GM19455 (cell line): ENCODE results near the gene NR3C2.

Experiments
- ATAC-seq: cut with Tn5 transposase; IDR thresholded peaks from one replicate; pipeline ENCODE4 v1.9.1; 2021; ENCODE audit not compliant: unreplicated experiment

The NR3C2 gene

GRCh38 chr4:148435654-148436406 lies 6.4 kb downstream of the NR3C2 start:
- no peak for ATAC-seq

- ATAC-seq, result no peak
These were observed 8.0 kb downstream of the NR3C2 start for GRCh38 chr4:148434075-148434773.

- no peak for ATAC-seq
These were observed 10.8 kb downstream of the NR3C2 start for GRCh38 chr4:148431401-148431800.

GRCh38 chr4:148430854-148431253 lies 11.4 kb downstream of the NR3C2 start:
- ATAC-seq, result no peak

- no peak for ATAC-seq
These were observed 13.0 kb downstream of the NR3C2 start for GRCh38 chr4:148429206-148429605.

GRCh38 chr4:148426643-148427042 lies 15.6 kb downstream of the NR3C2 start:
- ATAC-seq, result no peak

- ATAC-seq, result no peak
These were observed 16.7 kb downstream of the NR3C2 start for GRCh38 chr4:148425327-148426110.

GRCh38 chr4:148420397-148420796 lies 21.8 kb downstream of the NR3C2 start:
- ATAC-seq, result no peak

- ATAC-seq, result no peak
These were observed 26.7 kb downstream of the NR3C2 start for GRCh38 chr4:148415500-148415899.

GRCh38 chr4:148412460-148412994 lies 29.7 kb downstream of the NR3C2 start:
- ATAC-seq, result no peak

- no peak for ATAC-seq
These were observed 36.9 kb downstream of the NR3C2 start for GRCh38 chr4:148405161-148405893.

GRCh38 chr4:148398988-148399387 lies 43.2 kb downstream of the NR3C2 start:
- ATAC-seq, result no peak

- no peak for ATAC-seq
These were observed 44.4 kb downstream of the NR3C2 start for GRCh38 chr4:148397771-148398170.

- ATAC-seq, result no peak
These were observed 45.1 kb downstream of the NR3C2 start for GRCh38 chr4:148396986-148397673.

- no peak for ATAC-seq
These were observed 46.4 kb downstream of the NR3C2 start for GRCh38 chr4:148395771-148396170.

GRCh38 chr4:148391056-148391455 lies 51.2 kb downstream of the NR3C2 start:
- no peak for ATAC-seq

GRCh38 chr4:148390311-148390710 lies 51.9 kb downstream of the NR3C2 start:
- ATAC-seq, result no peak

GRCh38 chr4:148380291-148380690 lies 61.9 kb downstream of the NR3C2 start:
- no peak for ATAC-seq

- ATAC-seq, result no peak
These were observed 66.1 kb downstream of the NR3C2 start for GRCh38 chr4:148376151-148376550.

GRCh38 chr4:148375584-148375983 lies 66.6 kb downstream of the NR3C2 start:
- ATAC-seq, result no peak
